GM12892 (cell line): Measurements from ENCODE around the gene URAD.

Experiments
- DNase-seq: peaks from one replicate; pipeline ENCODE4 v3.0.0; 2011; ENCODE audit not compliant: insufficient read length
- FAIRE-seq: peaks from 2 replicates; lab custom pipeline; 2011; peaks lifted over from hg19 to GRCh38; lab: Jason Lieb, UNC
- POLR2A ChIP-seq: IDR thresholded peaks from 2 replicates; pipeline ENCODE4 v1.6.1; 2011; ENCODE audit warnings: low read depth, low read length, control low read depth
- POLR2AphosphoS5 ChIP-seq: IDR thresholded peaks from 2 replicates; pipeline ENCODE4 v1.6.1; 2011; ENCODE audit warnings: low read depth, low read length, control low read depth
- TAF1 ChIP-seq: IDR thresholded peaks from 2 replicates; pipeline ENCODE4 v1.6.1; 2011; ENCODE audit warnings: low read depth, mild to moderate bottlenecking, control low read depth, low read length, borderline replicate concordance

URAD gene

DNA sequence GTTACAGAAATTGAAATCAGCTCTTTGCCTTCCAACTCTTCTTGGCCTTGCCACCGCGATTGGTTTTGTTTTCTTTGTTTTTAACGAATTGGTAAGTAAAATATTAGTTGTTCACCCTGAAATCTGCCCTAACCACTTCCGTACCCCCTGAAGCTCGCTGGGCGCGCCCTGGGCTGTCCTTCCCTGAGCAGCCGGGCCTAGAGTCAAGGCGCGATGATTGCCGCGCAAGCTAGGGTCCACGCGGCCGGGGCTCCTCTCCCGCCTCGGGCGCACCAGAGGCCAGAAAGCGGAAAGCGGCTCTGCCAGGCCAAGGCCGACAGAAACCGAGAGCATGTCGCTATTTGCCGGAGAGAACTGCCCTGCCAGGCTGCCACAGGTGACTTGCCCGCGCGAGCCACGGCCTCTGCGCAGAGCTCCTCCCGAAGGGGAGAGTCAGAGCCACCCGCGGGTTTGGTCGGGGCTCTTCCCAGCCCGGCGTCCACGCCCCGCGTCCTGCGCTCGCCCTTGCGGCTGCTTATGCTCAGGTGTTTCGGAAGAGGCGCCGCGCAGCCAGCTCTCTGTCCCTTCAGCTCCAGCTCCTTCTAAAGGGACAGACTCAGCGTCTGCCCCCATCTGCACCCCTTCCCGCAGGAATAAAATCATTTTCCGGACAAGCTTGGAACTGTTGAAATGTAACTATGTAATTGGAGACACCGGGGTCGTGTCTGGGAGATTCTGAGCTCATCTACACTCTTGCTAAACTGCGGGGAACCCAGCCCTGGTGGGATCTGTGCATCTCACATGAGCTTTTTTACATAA is 12.7 kb downstream of the URAD start:
- TF ChIP-seq POLR2AphosphoS5, result no peak
- no peak for TF ChIP-seq POLR2A
- TF ChIP-seq TAF1, result no peak
- no peak for FAIRE-seq
- no peak for DNase-seq

DNA sequence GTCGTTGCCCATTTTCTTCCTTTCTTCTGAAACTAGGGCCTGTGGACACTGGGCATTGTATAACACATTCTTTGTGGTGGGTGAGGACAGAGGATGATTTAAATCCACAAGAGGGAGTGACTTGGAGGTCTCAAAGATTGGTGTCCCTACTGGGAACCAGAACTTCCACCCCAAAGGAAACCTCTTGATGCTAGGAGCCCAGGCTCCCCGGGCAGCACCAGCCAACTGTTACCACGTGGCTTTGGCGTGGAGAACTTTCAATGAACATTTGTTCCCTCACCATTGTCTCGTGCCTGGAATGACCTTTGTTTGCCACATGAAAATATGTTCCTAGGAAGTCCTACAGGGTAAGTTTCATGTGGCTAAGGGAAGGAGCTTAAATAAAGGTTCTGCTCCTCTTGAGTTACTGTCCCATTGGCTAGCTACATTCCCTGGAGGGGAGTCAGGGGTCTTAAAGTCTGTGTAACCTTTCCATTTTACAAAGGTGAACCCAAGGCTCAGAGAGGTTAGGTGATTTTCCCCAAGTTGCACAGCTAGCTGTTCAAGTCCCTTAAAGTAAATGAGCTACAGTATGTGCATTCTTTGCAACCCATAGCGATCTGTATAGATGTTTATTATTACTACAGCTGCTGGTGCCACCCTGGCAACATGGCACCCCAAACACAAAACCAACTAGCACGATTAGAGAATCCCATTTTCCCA is 14.4 kb downstream of the URAD start:
- FAIRE-seq (no peak), DNase-seq (no peak)
- TF ChIP-seq TAF1, result no peak
- TF ChIP-seq POLR2A, result no peak
- no peak for TF ChIP-seq POLR2AphosphoS5

DNA sequence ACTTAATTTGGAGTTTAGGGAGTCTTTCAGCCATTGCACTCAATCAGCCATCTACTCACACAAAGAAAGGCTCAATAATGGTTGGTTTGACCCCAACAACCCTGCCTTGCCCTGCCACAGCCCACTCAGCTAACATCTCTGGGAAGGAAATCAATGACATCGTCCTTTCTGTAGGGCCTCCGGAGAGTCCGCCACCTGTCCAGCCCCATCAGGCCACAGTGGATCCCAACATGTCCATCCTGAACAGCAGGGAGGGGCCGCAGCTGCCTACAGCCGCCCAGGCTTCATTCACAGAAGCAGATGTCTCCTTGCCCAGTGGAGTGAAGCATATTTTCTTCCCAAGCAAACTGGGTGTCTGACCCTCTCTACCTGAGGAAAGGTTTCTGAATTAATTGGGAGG is 15.2 kb downstream of the URAD start:
- no peak for FAIRE-seq
- DNase-seq, result no peak
- TF ChIP-seq POLR2A (no peak), TAF1 (no peak), POLR2AphosphoS5 (no peak)

DNA sequence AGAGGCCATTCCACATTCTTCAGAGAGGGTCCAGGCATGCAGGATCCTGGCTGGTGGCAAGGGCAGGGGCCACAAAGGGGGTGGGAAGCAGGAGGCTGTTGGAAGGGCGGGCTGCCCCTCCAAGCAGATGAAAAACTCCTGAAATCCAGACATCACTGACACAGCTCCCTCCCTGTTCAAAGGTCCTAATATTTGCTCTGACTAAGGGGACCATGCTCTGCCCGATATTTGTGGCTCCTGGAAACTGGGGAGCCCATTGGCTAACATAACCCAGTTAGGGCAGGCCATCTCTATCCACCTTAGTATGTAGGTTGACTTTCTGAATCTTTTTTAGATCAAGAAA is 16.0 kb downstream of the URAD start:
- TF ChIP-seq TAF1 (no peak), POLR2A (no peak), POLR2AphosphoS5 (no peak)
- no peak for DNase-seq
- FAIRE-seq, result no peak

DNA sequence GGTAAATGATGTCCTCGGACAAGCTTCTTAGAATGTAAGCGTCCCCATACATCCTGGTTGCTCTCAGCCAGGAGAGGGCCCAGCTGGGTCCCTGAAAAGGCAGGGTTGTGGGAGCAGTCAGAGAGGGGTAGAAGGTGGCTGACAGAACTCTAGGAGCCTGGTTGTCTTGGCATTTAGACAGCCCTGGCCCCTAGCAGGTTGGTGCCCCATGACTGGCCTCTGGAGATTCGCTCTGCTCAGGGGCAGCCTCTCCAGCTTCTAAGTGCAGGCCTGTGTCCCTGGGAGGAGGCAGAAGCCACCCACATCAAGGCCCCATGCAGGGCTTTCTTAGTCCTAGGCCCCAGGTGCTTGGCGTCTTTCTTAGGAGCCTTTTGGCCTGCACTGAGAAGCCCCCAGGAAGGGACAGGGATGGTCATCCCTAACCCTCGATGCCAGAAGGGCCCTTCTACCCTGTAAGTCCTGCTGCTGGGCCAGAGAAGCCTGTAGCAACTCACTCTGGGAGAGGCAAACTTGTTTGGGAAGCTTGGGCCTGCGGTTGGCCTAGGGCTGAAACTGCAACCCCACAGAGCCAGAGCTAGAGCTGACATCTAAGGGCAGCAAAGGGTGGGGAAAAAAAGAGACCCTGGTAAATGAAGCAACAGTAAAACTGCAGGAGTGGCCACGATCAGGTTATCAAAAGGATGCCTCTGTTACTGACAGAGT is 16.6 kb downstream of the URAD start:
- TF ChIP-seq POLR2A, result no peak
- TF ChIP-seq POLR2AphosphoS5, result no peak
- TF ChIP-seq TAF1, result no peak
- FAIRE-seq (no peak), DNase-seq (no peak)

DNA sequence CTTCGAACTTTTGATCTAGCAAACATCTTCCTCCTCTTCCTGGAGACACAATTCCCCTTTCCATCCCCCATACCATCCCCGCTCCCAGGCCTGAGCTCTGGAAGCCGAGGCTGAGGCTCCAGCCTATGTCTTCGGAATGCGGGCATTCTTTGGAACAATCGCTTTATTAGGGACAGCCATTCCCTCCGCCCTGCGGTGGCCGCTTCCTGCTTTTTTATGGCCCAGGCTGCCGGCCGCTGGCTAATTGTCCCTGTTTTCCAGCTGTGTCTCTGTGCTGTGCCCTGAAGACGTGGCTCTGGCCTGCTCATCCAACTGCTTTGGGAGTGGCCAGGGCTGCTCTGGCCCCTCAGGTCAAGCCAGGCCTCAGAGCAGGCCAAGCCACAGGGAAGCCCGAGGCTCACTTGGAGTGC is 17.3 kb downstream of the URAD start:
- FAIRE-seq, result no peak
- TF ChIP-seq POLR2A, result no peak
- no peak for TF ChIP-seq TAF1
- no peak for TF ChIP-seq POLR2AphosphoS5
- DNase-seq, result no peak

DNA sequence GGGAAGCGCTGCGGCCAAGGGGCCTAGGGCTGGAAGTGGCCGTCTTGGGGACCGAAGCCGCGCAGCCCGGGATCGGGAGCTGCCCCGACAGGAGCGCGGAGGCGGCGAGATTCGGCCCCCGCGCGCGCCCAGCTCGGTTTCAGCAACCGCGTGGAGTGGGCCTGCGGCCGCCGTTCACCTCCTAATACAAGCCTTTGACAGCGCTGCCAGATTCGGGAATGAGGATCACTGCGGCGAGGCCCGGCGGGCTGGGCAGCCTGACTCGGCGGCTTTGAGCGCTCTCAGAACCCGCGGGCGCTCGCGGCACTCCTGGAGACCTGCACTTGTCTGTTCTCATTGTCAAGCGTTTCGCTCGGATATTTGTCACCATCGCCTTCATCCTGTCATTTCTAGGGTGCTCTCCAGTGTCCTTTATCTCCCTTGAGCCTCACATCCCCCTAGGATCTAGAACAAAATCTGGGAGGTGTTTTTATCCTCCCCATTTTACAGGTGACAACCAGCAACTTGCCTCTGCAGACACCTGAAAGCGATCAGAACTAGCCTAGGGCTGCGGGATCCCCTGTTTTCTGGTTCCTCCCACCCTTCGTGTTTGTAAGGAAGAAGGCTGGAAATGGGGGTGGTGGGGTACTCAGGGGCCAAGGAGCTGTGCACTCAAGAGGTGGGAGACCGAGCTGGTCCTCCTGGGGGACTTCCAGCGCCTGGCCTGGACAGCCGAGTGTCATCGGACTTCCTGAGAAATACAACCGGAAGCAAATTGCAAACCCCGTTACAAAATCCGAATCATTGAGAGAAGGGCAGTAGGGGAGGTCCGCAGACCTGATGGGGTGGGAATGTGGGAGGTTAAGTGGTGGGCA is 17.9 kb downstream of the URAD start:
- no peak for TF ChIP-seq POLR2A
- no peak for TF ChIP-seq POLR2AphosphoS5
- no peak for TF ChIP-seq TAF1
- no peak for DNase-seq
- no peak for FAIRE-seq

DNA sequence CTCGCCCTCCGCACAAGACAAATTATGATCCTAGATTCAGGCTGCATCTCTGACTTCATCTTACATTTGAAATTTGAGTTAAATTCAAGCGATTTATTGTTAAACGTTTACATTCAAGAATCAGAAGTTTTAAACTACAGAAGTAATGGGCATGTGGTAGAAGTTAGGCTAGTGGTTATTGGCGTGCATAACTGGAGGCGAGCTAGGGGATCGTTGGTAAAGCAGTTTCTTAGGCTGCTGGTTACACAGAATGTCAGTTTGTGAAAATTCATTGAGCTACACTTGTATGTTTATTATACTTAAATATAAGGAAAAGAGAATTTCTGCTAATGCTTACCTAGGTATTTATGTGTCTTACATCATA is 18.6 kb downstream of the URAD start:
- FAIRE-seq (no peak), DNase-seq (no peak)
- TF ChIP-seq TAF1 (no peak), POLR2A (no peak), POLR2AphosphoS5 (no peak)

DNA sequence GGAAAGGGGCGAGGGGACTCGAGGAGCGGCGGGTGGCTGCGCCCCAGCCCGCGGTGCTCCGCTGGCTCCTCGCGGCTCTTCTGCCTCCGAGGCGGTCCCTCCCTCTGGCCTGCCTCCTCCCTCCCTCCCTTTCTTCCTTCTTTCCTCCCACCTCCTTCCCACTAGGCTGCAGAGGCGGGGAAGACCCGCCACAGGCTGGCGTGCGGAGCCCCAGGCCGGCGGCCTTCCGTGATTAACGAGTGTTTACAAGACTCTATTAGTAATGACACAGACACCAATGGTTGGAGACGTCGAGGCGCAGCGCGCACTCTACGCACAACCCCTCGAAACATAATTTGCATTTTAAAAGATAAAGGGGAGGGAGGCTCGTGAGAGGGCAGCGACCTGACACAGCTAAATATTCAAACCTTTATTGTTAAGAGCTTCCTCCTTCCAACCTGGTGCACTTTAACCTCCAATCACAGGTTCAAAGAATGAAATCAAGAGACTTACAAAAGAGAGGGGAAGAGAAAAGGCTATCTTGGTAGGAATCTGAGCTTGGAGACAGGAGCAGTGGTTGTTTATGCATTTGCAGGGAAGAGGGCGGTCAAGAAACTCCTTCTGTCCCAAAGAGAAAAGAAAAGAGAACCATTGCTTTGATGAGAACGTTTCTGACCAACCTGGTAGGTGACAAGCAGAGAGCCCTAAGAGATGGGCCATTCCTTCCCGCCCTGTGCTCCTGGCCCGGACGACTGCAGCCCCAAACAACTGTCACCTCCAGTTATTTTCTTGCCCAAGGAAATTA is 19.2 kb downstream of the URAD start, which contains the start of gene CDX2:
CDX2 (minus strand) TSS at position 234 of the 784 bp plus-strand sequence. CDS start 309 bp downstream, outside the sequence.
- no peak for FAIRE-seq
- TF ChIP-seq POLR2A (no peak), POLR2AphosphoS5 (no peak)
- no peak for DNase-seq

DNA sequence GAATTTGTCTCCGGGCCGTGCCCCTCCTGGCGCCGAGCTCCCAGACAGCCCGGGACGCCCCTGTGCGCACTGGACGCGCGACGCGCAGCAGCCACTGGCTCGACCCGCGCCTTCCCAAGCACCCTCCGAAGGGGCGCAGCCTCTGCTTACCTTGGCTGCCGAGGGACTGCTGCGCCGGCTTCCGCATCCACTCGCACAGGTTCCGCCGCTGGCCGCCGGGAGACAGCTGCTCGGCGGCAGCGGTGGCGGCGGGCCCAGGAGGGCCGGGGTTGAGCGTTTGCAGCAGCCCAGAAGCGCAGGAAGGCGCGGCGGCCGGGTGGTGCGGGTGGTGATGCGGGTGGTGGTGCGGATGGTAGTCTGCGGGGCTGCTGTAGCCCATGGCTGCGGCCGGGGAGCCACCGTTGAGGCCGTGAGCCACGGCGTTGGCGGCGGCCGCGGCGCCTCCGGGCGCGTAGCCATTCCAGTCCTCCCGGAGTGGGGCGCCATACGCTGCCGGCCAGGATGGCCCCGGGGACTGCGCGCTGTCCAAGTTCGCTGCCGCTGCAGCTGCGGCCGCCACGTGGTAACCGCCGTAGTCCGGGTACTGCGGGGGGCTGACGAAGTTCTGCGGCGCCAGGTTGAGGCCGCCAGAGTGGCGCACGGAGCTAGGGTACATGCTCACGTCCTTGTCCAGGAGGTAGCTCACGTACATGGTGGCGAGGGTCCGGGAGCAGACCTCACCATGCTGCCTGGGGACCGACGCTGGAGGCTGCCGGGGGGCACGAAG is 20.0 kb downstream of the URAD start:
- DNase-seq (no peak), FAIRE-seq (no peak)
- TF ChIP-seq TAF1, result no peak
- no peak for TF ChIP-seq POLR2A
- TF ChIP-seq POLR2AphosphoS5, result no peak

DNA sequence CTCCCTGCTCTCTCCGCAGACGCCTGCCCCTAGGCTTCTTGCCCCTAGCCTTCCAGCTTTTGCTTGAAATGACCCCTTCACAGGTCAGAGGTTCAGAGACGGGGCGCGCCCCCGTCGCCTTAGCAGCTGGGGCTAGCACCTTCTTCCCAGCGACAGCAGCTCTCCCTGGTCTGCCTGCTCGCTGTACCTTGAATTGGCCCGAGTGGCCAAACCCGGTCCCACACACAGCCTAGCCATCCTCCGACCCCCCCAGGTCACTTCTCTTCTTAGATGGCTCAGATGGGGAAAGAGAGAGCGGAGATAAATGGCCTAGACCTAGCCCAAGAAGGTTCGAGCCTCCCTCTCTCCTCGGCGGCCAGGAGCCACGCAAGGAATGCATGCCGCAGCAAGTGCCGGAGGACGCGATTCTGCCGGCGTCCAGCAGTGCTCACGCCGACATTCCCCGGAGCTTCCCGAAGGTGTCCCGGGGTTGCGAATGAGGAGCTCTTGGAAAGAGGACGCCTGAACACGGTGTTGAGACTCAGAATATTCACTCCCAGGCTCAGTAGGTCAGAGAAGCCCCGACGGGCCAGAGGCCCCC is 20.7 kb downstream of the URAD start:
- FAIRE-seq, result no peak
- DNase-seq, result no peak
- TF ChIP-seq POLR2AphosphoS5 (no peak), POLR2A (no peak), TAF1 (no peak)
